GDM1 (cell line): ENCODE results near the gene MYH15.

Source experiments
- DNase-seq: peaks from one replicate; lab custom pipeline; 2025; lab: John Stamatoyannopoulos, UW

Gene MYH15

DNA sequence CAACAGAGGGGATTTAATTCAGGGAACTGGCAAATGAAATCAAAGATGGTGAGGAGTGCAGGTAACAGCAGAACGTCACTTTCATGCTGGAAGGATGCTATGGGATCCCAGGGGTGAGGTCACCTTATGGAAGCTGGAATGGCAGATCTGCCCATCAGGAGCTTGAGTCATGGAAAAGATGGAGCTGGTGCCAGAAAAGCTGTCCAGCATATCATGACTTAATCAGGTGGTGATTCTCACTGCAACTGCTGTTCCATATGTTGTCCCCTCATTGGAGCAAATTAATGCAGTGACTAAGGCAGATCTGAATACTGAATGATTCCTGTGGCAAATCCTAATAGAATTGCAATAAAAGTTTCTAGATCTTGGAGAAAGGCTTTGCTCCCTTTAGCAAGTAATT, 175.7 kb downstream of the MYH15 start:
- no peak for DNase-seq

DNA sequence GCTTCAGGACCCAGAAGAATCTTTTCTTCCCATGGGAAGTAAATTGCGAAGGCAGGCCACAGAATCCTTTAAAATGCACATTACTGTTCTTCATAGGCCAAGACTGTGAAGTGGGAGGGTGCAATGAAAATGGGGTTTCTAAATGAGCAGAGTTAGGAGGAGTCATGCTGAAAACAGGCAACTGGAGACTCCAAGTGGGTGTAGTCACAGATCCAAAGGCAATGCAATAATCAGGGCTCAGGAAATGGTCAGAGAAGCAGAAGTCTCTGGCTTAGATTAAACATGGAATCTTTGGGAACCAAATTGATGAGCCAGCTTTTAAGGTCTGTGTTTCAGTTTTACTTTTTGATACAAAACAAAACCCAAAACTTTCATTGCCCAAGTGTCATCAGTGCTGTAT, 176.4 kb downstream of the MYH15 start:
- no peak for DNase-seq

GRCh38 chr3:108331792-108332191, 178.6 kb downstream of the MYH15 start:
- DNase-seq = no peak
